NT2/D1 (cell line): Measurements from ENCODE around the gene CHIC2.

Experiments used
- SUZ12 ChIP-seq: IDR thresholded peaks from 2 replicates; pipeline ENCODE4 v1.6.1; 2011; ENCODE audit not compliant: insufficient read length, insufficient read depth; ENCODE audit errors: extremely low read depth
- YY1 ChIP-seq: IDR thresholded peaks from 2 replicates; pipeline ENCODE4 v1.6.1; 2011; ENCODE audit not compliant: insufficient read length, insufficient read depth
- ZNF274 ChIP-seq: IDR thresholded peaks from 2 replicates; pipeline ENCODE4 v1.6.1; 2011; ENCODE audit warnings: mild to moderate bottlenecking, low read depth, low read length

- TF ChIP-seq YY1 (no peak), SUZ12 (no peak), ZNF274 (no peak)
Observed at GRCh38 chr4:54062392-54062791, 2.0 kb downstream of the CHIC2 start.
